Thoracic aorta (tissue), 2 donors: ENCODE data around the gene BAG1. TPM values are rescaled to one million over a fixed set of nuclear protein-coding genes. Genes with fewer than 3 reads are reported as not detected.

ENCODE experiments used
- ATAC-seq: fragments of 150-250 bp; one replicate; pipeline ENCODE4 v1.8.0; 2017; ENCODE audit warnings: low read depth; ENCODE audit not compliant: insufficient number of reproducible peaks, low FRiP score
- DNase-seq: peaks from one replicate; pipeline ENCODE4 v3.0.0-alpha.2; 2020; ENCODE audit warnings: low spot score
- H3K27ac ChIP-seq, 2 donors: fragments of 200-600 bp; sonication (generic); 1 replicate in 1 of 2; 2 replicates in 1 of 2; pipeline ENCODE4 v1.5.1; 2016; ENCODE audit warnings: mild to moderate bottlenecking in 2 of 2, moderate library complexity in 2 of 2
- H3K27me3 ChIP-seq: fragments of 200-600 bp; sonication (generic); replicated peaks from 2 replicates; pipeline ENCODE4 v1.6.0; 2016; ENCODE audit warnings: mild to moderate bottlenecking; ENCODE audit not compliant: insufficient read depth
- H3K36me3 ChIP-seq: fragments of 200-600 bp; sonication (generic); one replicate; pipeline ENCODE4 v1.5.1; 2016
- H3K4me1 ChIP-seq, 2 donors: fragments of 200-600 bp; sonication (generic); 1 replicate in 1 of 2; 2 replicates in 1 of 2; pipeline versions ENCODE4 v1.5.1 to v1.6.0; 2016; ENCODE audit warnings: low read depth in 2 of 2, mild to moderate bottlenecking in 1 of 2; ENCODE audit not compliant: control insufficient read depth in 1 of 2
- H3K4me3 ChIP-seq: fragments of 200-600 bp; sonication (generic); 2 replicates; pipeline ENCODE4 v1.5.1; 2016; ENCODE audit warnings: mild to moderate bottlenecking
- H3K9me3 ChIP-seq: fragments of 200-600 bp; sonication (generic); 2 replicates; pipeline ENCODE4 v1.5.1; 2016
- CTCF ChIP-seq: fragments of 200-600 bp; sonication (generic); IDR thresholded peaks from one replicate; pipeline ENCODE4 v1.5.1; 2019; ENCODE audit warnings: antibody characterized with exemption
- total RNA-seq, 2 donors: library from RNA; depleted of rRNA; stranded (reverse); fragments of >200 nt; gene quantifications; one replicate each; pipeline versions ENCODE4 v1.1.0 to v1.2.3, GENCODE V29; 2016

BAG1 gene
- total RNA-seq, 2 donors from 2014 or later: 30.6 to 40.5 TPM

- DNase-seq: no peak
- Histone ChIP-seq H3K36me3 (peaks cover 44% of the 10 kb centered on the region), H3K27me3 (no peaks in the 10 kb centered on the region), H3K9me3 (no peaks in the 10 kb centered on the region), H3K4me1 (no peaks in the 10 kb centered on the region), H3K4me3 (no peak overlapping the region), H3K27ac (no peak overlapping the region)
- no peak for ATAC-seq
- no peak for TF ChIP-seq CTCF
These were observed 10.3 kb downstream of the BAG1 start for GRCh38 chr9:33254211-33254610.

DNA sequence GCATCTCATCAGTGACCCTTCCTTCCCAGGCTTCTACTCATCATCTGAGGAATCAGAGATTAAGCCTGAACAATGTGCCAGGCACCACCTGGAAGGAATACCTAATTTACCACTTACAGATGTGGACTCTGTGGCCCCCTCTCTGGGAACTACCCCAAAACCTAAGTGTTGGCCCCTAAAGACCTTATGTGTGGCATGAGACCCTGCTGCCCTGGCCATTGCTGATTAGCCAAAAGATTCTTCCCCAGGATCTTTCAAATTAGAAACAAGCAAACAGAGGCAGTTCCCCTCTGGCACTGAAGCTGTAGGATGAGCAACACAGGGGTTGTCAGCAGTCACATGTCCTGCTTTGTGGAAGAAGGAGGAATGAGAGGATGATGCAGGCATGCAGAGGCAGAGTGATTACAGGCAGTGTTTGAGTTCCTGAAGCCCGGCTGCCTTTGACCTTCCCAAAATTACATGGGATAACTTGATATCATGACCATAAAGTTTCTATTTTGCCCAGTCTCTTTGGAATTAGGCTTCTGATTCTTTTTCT lies 14.0 kb downstream of the BAG1 start:
- Histone ChIP-seq H3K27ac (no peak overlapping the region), H3K36me3 (peaks cover 14% of the 10 kb centered on the region), H3K27me3 (no peaks in the 10 kb centered on the region), H3K4me1 (no peaks in the 10 kb centered on the region), H3K4me3 (no peak overlapping the region), H3K9me3 (no peaks in the 10 kb centered on the region)
- ATAC-seq: no peak
- TF ChIP-seq CTCF: no peak
- no peak for DNase-seq

GRCh38 chr9:33249983-33250382 lies 14.5 kb downstream of the BAG1 start:
- Histone ChIP-seq H3K36me3 (peaks cover 9% of the 10 kb centered on the region), H3K4me1 (no peaks in the 10 kb centered on the region), H3K27me3 (no peaks in the 10 kb centered on the region), H3K27ac (no peak overlapping the region), H3K9me3 (no peaks in the 10 kb centered on the region), H3K4me3 (no peak overlapping the region)
- no peak for ATAC-seq
- TF ChIP-seq CTCF: no peak
- DNase-seq: no peak

- Histone ChIP-seq H3K36me3 (peaks cover 2% of the 10 kb centered on the region), H3K4me3 (no peak overlapping the region), H3K9me3 (no peaks in the 10 kb centered on the region), H3K27me3 (no peaks in the 10 kb centered on the region), H3K27ac (no peak overlapping the region), H3K4me1 (no peaks in the 10 kb centered on the region)
- no peak for TF ChIP-seq CTCF
- DNase-seq: no peak
- no peak for ATAC-seq
These were observed 15.3 kb downstream of the BAG1 start for GRCh38 chr9:33249087-33249658.

DNA sequence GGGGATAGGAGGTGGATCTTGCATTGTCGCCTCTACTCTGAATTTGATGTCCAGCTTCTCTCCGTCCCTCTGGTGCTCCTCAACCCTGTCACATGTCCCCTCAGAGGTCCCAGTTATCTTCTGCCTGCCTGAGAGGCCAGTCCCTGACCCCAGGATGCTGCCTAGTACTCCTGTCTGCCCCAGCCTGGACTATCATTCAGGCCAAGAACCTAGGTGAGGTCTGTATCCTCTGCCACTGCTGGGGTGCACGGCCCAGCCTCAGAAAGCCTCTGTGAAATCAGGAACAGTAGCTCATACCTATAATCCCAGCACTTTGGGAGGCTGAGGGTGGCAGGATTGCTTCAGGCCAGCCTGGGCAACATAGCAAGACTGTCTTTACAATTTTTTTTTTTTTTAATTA lies 15.9 kb downstream of the BAG1 start:
- DNase-seq: no peak
- no peaks in the 10 kb centered on the region for H3K36me3 ChIP-seq
- H3K4me3 ChIP-seq: no peak overlapping the region
- no peak for ATAC-seq
- no peak overlapping the region for H3K27ac ChIP-seq
- no peak for TF ChIP-seq CTCF
- no peaks in the 10 kb centered on the region for H3K27me3 ChIP-seq
- no peaks in the 10 kb centered on the region for H3K9me3 ChIP-seq
- no peaks in the 10 kb centered on the region for H3K4me1 ChIP-seq
